Coronary artery (tissue), 2 donors: ENCODE results near the gene TSPO.
"Not testable (repeated sequence)": the region's sequence is repeated elsewhere in the genome, so short reads cannot be mapped to it uniquely, and the experiment has no call there.

Source experiments
- DNase-seq: peaks from one replicate; pipeline ENCODE4 v3.0.0-alpha.2; 2017; ENCODE audit warnings: low spot score
- H3K27ac ChIP-seq, 2 donors: fragments of 200-600 bp; sonication (generic); one replicate each; pipeline ENCODE4 v1.5.1; 2016 to 2019
- H3K4me3 ChIP-seq: fragments of 200-600 bp; sonication (generic); 2 replicates; pipeline ENCODE4 v1.5.1; 2016; ENCODE audit warnings: mild to moderate bottlenecking, moderate library complexity
- CTCF ChIP-seq: fragments of 200-600 bp; sonication (generic); IDR thresholded peaks from one replicate; pipeline ENCODE4 v1.5.1; 2019; ENCODE audit warnings: antibody characterized with exemption

The TSPO gene

GRCh38 chr22:43151251-43152002 is at the start of gene TSPO:
Gene TSPO, plus strand, starts transcription at chr22:43151559. Its CDS starts 7,680 bp downstream, at chr22:43159239.
- TF ChIP-seq CTCF: no peak
- peak; percentile 92 for DNase-seq
- Histone ChIP-seq H3K4me3 (peak within 1 kb of the TSS; percentile 83), H3K27ac (peak within 1 kb of the TSS; percentile 72 to 89)

DNA sequence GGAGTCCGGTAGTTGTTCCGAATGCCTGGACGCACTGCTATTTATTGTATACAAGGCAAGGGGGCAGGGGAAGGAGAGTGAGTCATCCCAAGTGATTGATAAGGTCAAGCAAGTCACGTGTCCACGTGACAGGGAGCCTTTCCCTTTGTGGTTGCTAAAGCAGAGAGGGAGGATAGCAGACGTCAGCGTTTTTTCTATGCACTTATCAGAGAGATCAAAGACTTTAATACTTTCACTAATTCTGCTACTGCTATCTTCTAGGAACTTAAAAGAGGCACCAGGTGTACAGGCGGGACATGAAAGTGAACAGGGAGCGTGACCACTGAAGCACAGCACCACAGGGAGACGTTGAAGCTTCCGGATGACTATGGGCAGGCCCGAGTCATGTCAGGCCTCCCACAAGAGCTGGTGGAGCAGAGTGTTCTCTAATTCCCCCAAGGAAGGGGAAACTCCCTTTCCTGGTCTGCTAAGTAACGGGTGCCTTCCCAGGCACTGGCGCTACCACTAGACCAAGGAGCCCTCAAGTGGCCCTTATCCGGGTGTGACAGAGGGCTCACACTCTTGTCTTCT is 47.2 kb upstream of the TSPO start:
- not testable (repeated sequence) for DNase-seq, H3K4me3 ChIP-seq, H3K27ac ChIP-seq

DNA sequence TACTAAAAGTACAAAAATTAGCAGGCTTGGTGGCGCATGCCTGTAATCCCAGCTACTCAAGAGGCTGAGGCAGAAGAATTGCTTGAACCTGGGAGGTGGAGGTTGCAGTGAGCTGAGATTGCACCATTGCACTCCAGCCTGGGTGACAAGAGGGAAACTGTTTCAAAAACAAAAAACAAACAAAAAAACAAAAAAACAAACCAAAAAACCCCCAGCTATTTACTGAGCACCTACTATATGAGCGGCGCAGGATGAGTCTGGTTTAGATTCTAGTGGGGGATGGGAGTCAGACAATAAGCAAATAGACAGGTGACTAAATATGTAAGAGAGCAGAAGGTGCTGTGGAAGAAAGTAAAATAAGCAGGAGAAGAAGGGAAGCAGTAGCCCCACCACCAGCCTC is 46.4 kb upstream of the TSPO start:
- DNase-seq, H3K27ac ChIP-seq, H3K4me3 ChIP-seq: not testable (repeated sequence)

DNA sequence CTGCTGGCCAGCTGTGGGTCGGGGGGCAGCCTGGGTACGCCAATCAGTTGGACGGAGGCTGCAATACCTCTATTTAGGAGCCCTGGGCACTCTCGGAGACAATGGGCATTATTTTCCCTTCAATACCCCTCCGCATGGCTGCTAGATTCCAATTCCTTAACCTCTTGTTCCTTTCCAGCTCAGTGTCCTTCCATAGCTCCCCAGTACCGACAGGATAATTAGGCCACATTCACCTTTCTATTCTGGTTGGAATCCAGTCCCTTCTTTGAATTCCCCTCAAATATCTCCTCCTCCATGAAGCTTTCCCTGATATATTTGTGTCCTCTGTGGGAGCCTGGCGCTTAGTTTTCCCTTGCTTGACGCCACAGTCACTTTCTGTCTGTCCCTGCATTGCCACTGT is 45.1 kb upstream of the TSPO start:
- DNase-seq: no peak
- Histone ChIP-seq H3K27ac (no peak overlapping the region), H3K4me3 (no peak overlapping the region)
- TF ChIP-seq CTCF: no peak

GRCh38 chr22:43109511-43109910 is 41.8 kb upstream of the TSPO start:
- no peak overlapping the region for H3K27ac ChIP-seq
- DNase-seq: no peak
- peak overlapping the region; percentile 72 for H3K4me3 ChIP-seq
- TF ChIP-seq CTCF: no peak

GRCh38 chr22:43109921-43110443 is 41.4 kb upstream of the TSPO start:
- peak overlapping the region; percentile 72 for H3K4me3 ChIP-seq
- no peak overlapping the region for H3K27ac ChIP-seq
- no peak for TF ChIP-seq CTCF

DNA sequence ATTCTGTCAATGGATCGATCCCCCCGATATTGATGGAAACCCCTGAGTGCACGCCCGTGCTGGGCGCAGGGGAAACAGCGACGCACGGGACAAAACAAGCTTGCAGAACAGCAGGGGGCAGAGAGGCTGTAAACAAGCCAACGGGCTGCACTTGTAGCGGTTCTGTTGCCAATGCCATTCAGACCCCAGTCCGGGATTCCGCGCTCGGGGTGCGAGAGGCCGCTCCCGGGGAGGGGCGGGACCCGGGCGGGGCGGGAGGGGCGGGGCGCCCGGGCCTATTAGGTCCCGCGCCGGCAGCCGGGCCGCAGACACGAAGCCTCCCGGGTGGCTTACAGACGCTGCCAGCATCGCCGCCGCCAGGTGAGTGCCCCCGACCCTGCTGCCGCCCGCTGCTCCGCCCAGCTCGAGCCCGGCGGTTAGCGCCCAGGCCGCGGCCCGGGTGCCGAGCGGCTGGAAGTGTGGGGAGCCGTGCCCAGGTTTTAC is 40.9 kb upstream of the TSPO start, which contains the start of gene BIK:
TSS of gene BIK (plus strand) at position 307 of the 483 bp plus-strand sequence. CDS start 13,273 bp downstream, outside the sequence.
- no peak within 1 kb of the TSS for H3K27ac ChIP-seq
- peak within 1 kb of the TSS; percentile 72 for H3K4me3 ChIP-seq
- no peak for DNase-seq
- no peak for TF ChIP-seq CTCF

More at GRCh38 chr22:43109921-43110443, 41.4 kb upstream of the TSPO start:
- DNase-seq: no peak
